Hematopoietic multipotent progenitor cell (in vitro differentiated cells): Measurements from ENCODE around the gene CDS1. TPM values are rescaled to one million over a fixed set of nuclear protein-coding genes. Genes with fewer than 3 reads are reported as not detected.

ENCODE experiments used
- DNase-seq, 3 donors: peaks; one replicate each; pipeline ENCODE4 v3.0.0-alpha.2; 2011 to 2015; ENCODE audit warnings: low read depth in 2 of 3, low spot score in 2 of 3
- small RNA-seq: library from RNA; depleted of rRNA; stranded (forward); fragments of <200 nt; gene quantifications from one replicate; pipeline ENCODE3, GENCODE V24; 2012
- total RNA-seq: library from RNA; depleted of rRNA; stranded (reverse); fragments of >200 nt; gene quantifications from one replicate; pipeline ENCODE4 v1.2.3, GENCODE V29; 2012

CDS1 gene
- total RNA-seq, 1 donor: under 0.01 TPM

DNA sequence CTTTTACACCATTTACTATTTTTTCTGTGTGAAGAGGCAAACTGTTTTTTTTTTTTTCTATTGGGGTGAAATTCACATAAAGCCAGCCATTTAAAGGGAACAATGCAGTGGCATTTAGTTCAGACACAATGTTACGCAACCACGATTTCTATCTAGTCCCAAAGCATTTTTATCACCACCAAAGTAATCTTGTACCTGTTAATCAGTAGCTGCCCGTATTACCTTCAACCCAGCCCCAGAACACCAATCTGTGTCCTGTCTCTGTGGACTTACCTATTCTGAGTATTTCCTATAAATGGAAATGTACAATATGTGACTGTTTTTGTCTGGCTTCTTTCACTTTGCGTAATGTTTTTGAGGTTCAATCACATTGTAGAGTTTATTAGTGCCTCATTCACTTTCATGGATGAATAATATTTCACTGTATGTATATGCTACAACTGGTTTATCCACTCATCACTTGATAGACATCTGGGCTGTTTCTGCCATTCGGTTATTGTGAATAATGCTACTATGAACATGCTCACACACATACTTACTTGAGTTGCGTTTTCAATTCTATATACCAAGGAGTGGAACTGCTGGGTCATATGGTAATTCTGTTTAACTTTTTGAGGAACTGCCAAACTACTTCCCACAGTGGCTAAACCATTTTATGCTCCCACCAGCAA lies 116.2 kb downstream of the CDS1 start:
- no peak for DNase-seq

Small RNA genes lying within 50 kb of the gene (small RNA-seq; reads per million reads assigned to genes)
- gene RN7SL552P (not detected), gene RPL3P13 (not detected)

Other genes starting within 250 kb of the CDS1 start
- gene NKX6-1, start 83.8 kb upstream of the CDS1 start, total RNA-seq: under 0.01 TPM